Upper lobe of left lung (tissue), 4 donors: ENCODE measurements around the gene PML.

ENCODE experiments used
- CTCF ChIP-seq, 6 experiments: fragments of 450-650 bp in 4 of 6; fragments of 200-600 bp in 2 of 6; sonication (generic) in 2 of 6; IDR thresholded peaks; one replicate each; pipeline ENCODE4 v1.5.1; 2016 to 2019; ENCODE audit warnings: antibody characterized with exemption in 6 of 6
- POLR2A ChIP-seq, 4 donors: fragments of 450-650 bp; IDR thresholded peaks; one replicate each; pipeline ENCODE4 v1.5.1; 2016 to 2017; ENCODE audit warnings: antibody characterized with exemption in 4 of 4, mild to moderate bottlenecking in 2 of 4

GRCh38 chr15:73982222-73982962, 12.1 kb upstream of the PML start:
- TF ChIP-seq POLR2A (IDR thresholded peaks at IDR 0.05) (peak in 2 of 4 donors; percentile 8 to 26), CTCF (IDR thresholded peaks at IDR 0.05) (peak in 1 of 6 experiments; percentile 22)
